DND-41 (cell line): ENCODE measurements around the gene SLAMF9.

Experiments used
- ATAC-seq: fragments of 200-7000 bp; cut with Tn5 transposase; 3 replicates; pipeline ENCODE4 v1.9.1; 2021; ENCODE audit warnings: low read depth; ENCODE audit not compliant: insufficient read depth
- DNase-seq: peaks from one replicate; pipeline ENCODE4 v3.0.0-alpha.2; 2020
- H2AFZ ChIP-seq: 2 replicates; pipeline ENCODE4 v1.6.0; 2012; ENCODE audit warnings: low read depth, low read length
- H3K27ac ChIP-seq: 2 replicates; pipeline ENCODE4 v1.5.1; 2012; ENCODE audit warnings: low read length, inconsistent platforms
- H3K27me3 ChIP-seq: fragments of 200-600 bp; sonication (generic); 2 replicates; pipeline ENCODE4 v1.6.0; 2012; ENCODE audit warnings: low read length, mild to moderate bottlenecking, inconsistent platforms; ENCODE audit not compliant: insufficient read depth, poor library complexity
- H3K36me3 ChIP-seq: 2 replicates; pipeline ENCODE4 v1.5.1; 2012; ENCODE audit warnings: low read length, inconsistent platforms; ENCODE audit not compliant: insufficient read depth
- H3K4me1 ChIP-seq: 2 replicates; pipeline ENCODE4 v1.5.1; 2012; ENCODE audit warnings: mild to moderate bottlenecking, low read length; ENCODE audit not compliant: insufficient read depth
- H3K4me2 ChIP-seq: 2 replicates; pipeline ENCODE4 v1.6.0; 2012; ENCODE audit warnings: mild to moderate bottlenecking, moderate library complexity, low read length, inconsistent platforms; ENCODE audit not compliant: insufficient read depth
- H3K4me3 ChIP-seq, 2 experiments: fragments of 200-600 bp in 1 of 2; shearing (Covaris generic) in 1 of 2; 2 replicates each; pipeline ENCODE4 v1.5.1; 2012 to 2016; ENCODE audit warnings: inconsistent platforms in 2 of 2, low read length in 2 of 2, mild to moderate bottlenecking in 2 of 2, low read depth in 1 of 2, moderate library complexity in 1 of 2
- H3K79me2 ChIP-seq: 2 replicates; pipeline ENCODE4 v1.6.0; 2012; ENCODE audit warnings: low read length, inconsistent platforms; ENCODE audit not compliant: insufficient read depth
- H3K9ac ChIP-seq: 2 replicates; pipeline ENCODE4 v1.6.0; 2012; ENCODE audit warnings: low read depth, mild to moderate bottlenecking, inconsistent platforms, low read length, moderate library complexity
- H3K9me3 ChIP-seq: 2 replicates; pipeline ENCODE4 v1.5.1; 2012; ENCODE audit warnings: low read length, moderate library complexity, mild to moderate bottlenecking, inconsistent platforms; ENCODE audit not compliant: insufficient read depth, severe bottlenecking
- H4K20me1 ChIP-seq: 2 replicates; pipeline ENCODE4 v1.6.0; 2012; ENCODE audit warnings: low read length; ENCODE audit not compliant: insufficient read depth
- EZH2 ChIP-seq: IDR thresholded peaks from 3 replicates; pipeline ENCODE4 v1.6.1; 2012; ENCODE audit warnings: borderline replicate concordance, low read depth, mild to moderate bottlenecking, moderate library complexity, low read length, inconsistent platforms; ENCODE audit not compliant: severe bottlenecking
- TF ChIP-seq, protein P1 (sequence below): IDR thresholded peaks from 2 replicates; pipeline ENCODE4 v1.5.1; 2012; ENCODE audit warnings: borderline replicate concordance, low read length, moderate library complexity, mild to moderate bottlenecking; ENCODE audit not compliant: poor library complexity, severe bottlenecking; ENCODE audit errors: extremely low read depth

Gene SLAMF9

GRCh38 chr1:159931101-159931794 lies 22.8 kb downstream of the SLAMF9 start:
- no peak overlapping the region for H2AFZ ChIP-seq
- no peak overlapping the region for H3K4me2 ChIP-seq
- no peaks in the 10 kb centered on the region for H4K20me1 ChIP-seq
- H3K79me2 ChIP-seq: no peaks in the 10 kb centered on the region
- H3K36me3 ChIP-seq: no peaks in the 10 kb centered on the region
- no peak for DNase-seq
- H3K27ac ChIP-seq: no peak overlapping the region
- TF ChIP-seq, protein P1, sequence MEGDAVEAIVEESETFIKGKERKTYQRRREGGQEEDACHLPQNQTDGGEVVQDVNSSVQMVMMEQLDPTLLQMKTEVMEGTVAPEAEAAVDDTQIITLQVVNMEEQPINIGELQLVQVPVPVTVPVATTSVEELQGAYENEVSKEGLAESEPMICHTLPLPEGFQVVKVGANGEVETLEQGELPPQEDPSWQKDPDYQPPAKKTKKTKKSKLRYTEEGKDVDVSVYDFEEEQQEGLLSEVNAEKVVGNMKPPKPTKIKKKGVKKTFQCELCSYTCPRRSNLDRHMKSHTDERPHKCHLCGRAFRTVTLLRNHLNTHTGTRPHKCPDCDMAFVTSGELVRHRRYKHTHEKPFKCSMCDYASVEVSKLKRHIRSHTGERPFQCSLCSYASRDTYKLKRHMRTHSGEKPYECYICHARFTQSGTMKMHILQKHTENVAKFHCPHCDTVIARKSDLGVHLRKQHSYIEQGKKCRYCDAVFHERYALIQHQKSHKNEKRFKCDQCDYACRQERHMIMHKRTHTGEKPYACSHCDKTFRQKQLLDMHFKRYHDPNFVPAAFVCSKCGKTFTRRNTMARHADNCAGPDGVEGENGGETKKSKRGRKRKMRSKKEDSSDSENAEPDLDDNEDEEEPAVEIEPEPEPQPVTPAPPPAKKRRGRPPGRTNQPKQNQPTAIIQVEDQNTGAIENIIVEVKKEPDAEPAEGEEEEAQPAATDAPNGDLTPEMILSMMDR: no peak
- no peak for TF ChIP-seq EZH2
- H3K4me3 ChIP-seq: no peak overlapping the region
- no peaks in the 10 kb centered on the region for H3K9me3 ChIP-seq
- ATAC-seq: no peak
- H3K9ac ChIP-seq: no peak overlapping the region
- peaks cover 1% of the 10 kb centered on the region for H3K4me1 ChIP-seq
- peaks cover 3% of the 10 kb centered on the region for H3K27me3 ChIP-seq

GRCh38 chr1:159930634-159931033 lies 23.4 kb downstream of the SLAMF9 start:
- H3K9ac ChIP-seq: no peak overlapping the region
- no peaks in the 10 kb centered on the region for H4K20me1 ChIP-seq
- H3K79me2 ChIP-seq: no peaks in the 10 kb centered on the region
- H3K36me3 ChIP-seq: no peaks in the 10 kb centered on the region
- no peak overlapping the region for H2AFZ ChIP-seq
- DNase-seq (no peak), ATAC-seq (no peak)
- no peaks in the 10 kb centered on the region for H3K9me3 ChIP-seq
- H3K27me3 ChIP-seq: peaks cover 3% of the 10 kb centered on the region
- no peak for TF ChIP-seq EZH2
- TF ChIP-seq, protein P1: no peak
- H3K4me1 ChIP-seq: peaks cover 7% of the 10 kb centered on the region
- H3K4me3 ChIP-seq: no peak overlapping the region
- H3K4me2 ChIP-seq: no peak overlapping the region
- H3K27ac ChIP-seq: no peak overlapping the region

- ATAC-seq: no peak
- Histone ChIP-seq H3K9ac (no peak overlapping the region), H3K36me3 (no peaks in the 10 kb centered on the region), H3K27ac (no peak overlapping the region), H4K20me1 (no peaks in the 10 kb centered on the region), H3K4me2 (no peak overlapping the region), H3K79me2 (no peaks in the 10 kb centered on the region), H2AFZ (no peak overlapping the region), H3K4me3 (no peak overlapping the region), H3K9me3 (no peaks in the 10 kb centered on the region), H3K27me3 (peaks cover 3% of the 10 kb centered on the region), H3K4me1 (peaks cover 11% of the 10 kb centered on the region)
- no peak for DNase-seq
- TF ChIP-seq, protein P1: no peak
- no peak for TF ChIP-seq EZH2
Observed at GRCh38 chr1:159930216-159930615, 23.8 kb downstream of the SLAMF9 start.
